Keratinocyte (primary cell): ENCODE measurements around the gene KIF17. TPM values are rescaled to one million over a fixed set of nuclear protein-coding genes. Genes with fewer than 3 reads are reported as not detected.
A peak's percentile ranks its signal among the peaks of the same experiment; 100 is the strongest.

ENCODE experiments used
- DNase-seq: peaks from one replicate; pipeline ENCODE4 v3.0.0-alpha.2; 2011; ENCODE audit warnings: low read depth, missing footprints, low spot score
- FAIRE-seq: peaks from 2 replicates; lab custom pipeline; 2011; peaks lifted over from hg19 to GRCh38; lab: Jason Lieb, UNC
- H2AFZ ChIP-seq: 2 replicates; pipeline ENCODE4 v1.6.0; 2012; ENCODE audit warnings: low read length, control low read depth, inconsistent platforms; ENCODE audit not compliant: control insufficient read depth
- H3K27ac ChIP-seq: 2 replicates; pipeline ENCODE4 v1.5.1; 2011; ENCODE audit warnings: low read length; ENCODE audit not compliant: control insufficient read depth, insufficient read depth
- H3K27me3 ChIP-seq: 3 replicates; pipeline ENCODE4 v1.6.0; 2011; ENCODE audit warnings: low read length; ENCODE audit not compliant: control insufficient read depth, insufficient read depth; ENCODE audit errors: extremely low read depth
- H3K36me3 ChIP-seq, 2 experiments: 2 replicates in 1 of 2; 3 replicates in 1 of 2; pipeline ENCODE4 v1.5.1; 2011; ENCODE audit warnings: low read length in 2 of 2, mild to moderate bottlenecking in 1 of 2; ENCODE audit not compliant: control insufficient read depth in 2 of 2, insufficient read depth in 2 of 2; ENCODE audit errors: extremely low read depth in 1 of 2
- H3K4me1 ChIP-seq: 3 replicates; pipeline ENCODE4 v1.5.1; 2011; ENCODE audit warnings: low read length; ENCODE audit not compliant: control insufficient read depth, insufficient read depth; ENCODE audit errors: extremely low read depth
- H3K4me2 ChIP-seq: 3 replicates; pipeline ENCODE4 v1.6.0; 2011; ENCODE audit warnings: low read depth, low read length; ENCODE audit not compliant: control insufficient read depth, insufficient read depth; ENCODE audit errors: extremely low read depth
- H3K4me3 ChIP-seq, 3 experiments: fragments of 200-600 bp in 1 of 3; sonication (generic) in 1 of 3; 2 replicates in 2 of 3; 3 replicates in 1 of 3; pipeline ENCODE4 v1.5.1; 2011 to 2016; ENCODE audit warnings: low read length in 3 of 3, mild to moderate bottlenecking in 3 of 3, control low read depth in 2 of 3, inconsistent platforms in 1 of 3, low read depth in 1 of 3, mixed read lengths in 1 of 3, mixed run types in 1 of 3, moderate library complexity in 1 of 3; ENCODE audit not compliant: control insufficient read depth in 2 of 3, insufficient read depth in 2 of 3; ENCODE audit errors: extremely low read depth in 1 of 3
- H3K79me2 ChIP-seq: 2 replicates; pipeline ENCODE4 v1.6.0; 2012; ENCODE audit warnings: low read length; ENCODE audit not compliant: control insufficient read depth, insufficient read depth
- H3K9ac ChIP-seq: 3 replicates; pipeline ENCODE4 v1.6.0; 2011; ENCODE audit warnings: low read length; ENCODE audit not compliant: control insufficient read depth, insufficient read depth; ENCODE audit errors: extremely low read depth
- H3K9me1 ChIP-seq: 3 replicates; pipeline ENCODE4 v1.6.0; 2011; ENCODE audit warnings: low read length; ENCODE audit not compliant: control insufficient read depth, insufficient read depth; ENCODE audit errors: extremely low read depth
- H3K9me3 ChIP-seq: 2 replicates; pipeline ENCODE4 v1.5.1; 2012; ENCODE audit warnings: low read depth, low read length; ENCODE audit not compliant: control insufficient read depth
- H4K20me1 ChIP-seq: 3 replicates; pipeline ENCODE4 v1.6.0; 2011; ENCODE audit warnings: low read length; ENCODE audit not compliant: control insufficient read depth, insufficient read depth; ENCODE audit errors: extremely low read depth
- EZH2 ChIP-seq: IDR thresholded peaks from one replicate; pipeline ENCODE4 v1.6.1; 2012; ENCODE audit warnings: inconsistent platforms, mild to moderate bottlenecking, low read length, moderate library complexity
- dilution Hi-C: fragments of 300-500 bp; cut with MboI; formaldehyde crosslinking; loops from one replicate; pipeline ENCODE4 v1.7.0; 2020; ENCODE audit warnings: low sequenced_read_pairs; ENCODE audit not compliant: extremely low pct_ligation_motif_present
- polyA plus RNA-seq, 5 experiments: library from polyadenylated mRNA; depleted of rRNA in 3 of 5; stranded (reverse) in 3 of 5; stranded (forward) in 1 of 5; unstranded in 1 of 5; fragments of >200 nt; gene quantifications; 1 replicate in 1 of 5; 2 replicates in 3 of 5; 3 replicates in 1 of 5; pipeline versions ENCODE4 v1.2.1 to v1.2.3, GENCODE V29; 2011 to 2012; ENCODE audit warnings: missing spikeins in 2 of 5, low read depth in 1 of 5, low replicate concordance in 1 of 5
- TF ChIP-seq, protein P1 (sequence below), 3 experiments: IDR thresholded peaks in 1 of 3; conservative IDR thresholded peaks in 1 of 3; optimal IDR thresholded peaks in 1 of 3; 2 replicates in 2 of 3; 3 replicates in 1 of 3; pipeline versions ENCODE3 to v1.5.1; 2011; ENCODE audit warnings: low read length in 3 of 3, mild to moderate bottlenecking in 3 of 3, moderate library complexity in 2 of 3, control low read depth in 1 of 3, inconsistent platforms in 1 of 3; ENCODE audit not compliant: insufficient read depth in 2 of 3; ENCODE audit errors: extremely low read depth in 1 of 3

The KIF17 gene
- polyA plus RNA-seq, 1 donor (not counting 4 experiments of a cell fraction or from before 2014, with no cell fraction given) = 0.90 TPM

DNA sequence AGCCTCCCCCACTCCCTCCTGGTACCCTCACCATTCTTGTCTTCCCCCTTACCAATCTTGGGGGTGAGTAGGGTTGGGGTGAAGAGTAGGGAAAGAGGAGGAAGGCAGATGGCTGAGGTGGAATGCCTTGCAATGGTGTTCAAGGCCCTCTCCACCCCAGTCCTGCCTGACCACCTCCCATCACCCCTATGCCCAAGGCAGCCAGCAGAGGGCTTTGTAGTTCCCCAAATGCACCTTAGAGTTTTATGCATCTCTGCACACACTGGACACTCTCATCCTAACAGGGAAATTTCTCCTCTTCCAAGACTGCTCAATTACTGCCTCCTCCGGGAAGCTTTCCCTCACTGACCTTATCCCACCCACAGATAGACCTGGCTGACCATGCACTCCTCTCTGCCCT is 15.4 kb downstream of the KIF17 start:
- Histone ChIP-seq H3K9me1 (no peaks in the 10 kb centered on the region), H3K4me3 (no peak overlapping the region), H3K27ac (no peak overlapping the region), H3K9me3 (no peaks in the 10 kb centered on the region), H3K9ac (no peak overlapping the region), H3K36me3 (peaks cover 2 to 19% of the 10 kb centered on the region in 2 experiments), H3K4me1 (peaks cover 17% of the 10 kb centered on the region), H3K4me2 (no peak overlapping the region), H4K20me1 (no peaks in the 10 kb centered on the region), H2AFZ (no peak overlapping the region), H3K27me3 (no peaks in the 10 kb centered on the region), H3K79me2 (no peaks in the 10 kb centered on the region)
- TF ChIP-seq, protein P1, sequence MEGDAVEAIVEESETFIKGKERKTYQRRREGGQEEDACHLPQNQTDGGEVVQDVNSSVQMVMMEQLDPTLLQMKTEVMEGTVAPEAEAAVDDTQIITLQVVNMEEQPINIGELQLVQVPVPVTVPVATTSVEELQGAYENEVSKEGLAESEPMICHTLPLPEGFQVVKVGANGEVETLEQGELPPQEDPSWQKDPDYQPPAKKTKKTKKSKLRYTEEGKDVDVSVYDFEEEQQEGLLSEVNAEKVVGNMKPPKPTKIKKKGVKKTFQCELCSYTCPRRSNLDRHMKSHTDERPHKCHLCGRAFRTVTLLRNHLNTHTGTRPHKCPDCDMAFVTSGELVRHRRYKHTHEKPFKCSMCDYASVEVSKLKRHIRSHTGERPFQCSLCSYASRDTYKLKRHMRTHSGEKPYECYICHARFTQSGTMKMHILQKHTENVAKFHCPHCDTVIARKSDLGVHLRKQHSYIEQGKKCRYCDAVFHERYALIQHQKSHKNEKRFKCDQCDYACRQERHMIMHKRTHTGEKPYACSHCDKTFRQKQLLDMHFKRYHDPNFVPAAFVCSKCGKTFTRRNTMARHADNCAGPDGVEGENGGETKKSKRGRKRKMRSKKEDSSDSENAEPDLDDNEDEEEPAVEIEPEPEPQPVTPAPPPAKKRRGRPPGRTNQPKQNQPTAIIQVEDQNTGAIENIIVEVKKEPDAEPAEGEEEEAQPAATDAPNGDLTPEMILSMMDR (optimal IDR thresholded peaks at IDR 0.05 in 1 of 3, IDR thresholded peaks at IDR 0.05 in 1 of 3, conservative IDR thresholded peaks at IDR 0.05 in 1 of 3; ENCODE audit: extremely low read depth in 1 of 3, insufficient read depth in 2 of 3, low read length in 3 of 3) = peak; percentile 30 to 53 (median 40)
- no peak for TF ChIP-seq EZH2
- no peak for DNase-seq
- dilution Hi-C loops = no loop called here
- FAIRE-seq = no peak

DNA sequence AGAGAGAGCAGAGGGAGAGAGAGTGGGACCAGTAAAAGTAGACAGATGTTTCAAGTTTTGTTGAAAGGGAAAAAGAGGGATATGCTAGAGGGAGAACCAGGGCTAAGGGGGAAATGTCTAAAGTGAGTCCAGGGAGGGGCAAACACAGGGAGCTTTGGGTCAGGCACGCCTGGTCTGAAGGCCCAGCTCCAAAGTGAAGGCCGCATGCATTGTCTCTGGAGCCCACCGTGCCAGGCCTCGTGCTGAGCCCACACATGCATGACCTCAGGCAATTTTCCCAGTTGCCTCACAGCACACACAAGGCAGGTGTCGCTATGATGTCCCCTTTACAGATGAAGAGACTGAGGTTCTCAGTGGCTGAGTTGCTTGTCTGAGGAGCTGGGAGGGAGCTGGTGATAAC is 16.0 kb downstream of the KIF17 start:
- Histone ChIP-seq H3K9me1 (no peaks in the 10 kb centered on the region), H3K9me3 (no peaks in the 10 kb centered on the region), H2AFZ (no peak overlapping the region), H3K79me2 (no peaks in the 10 kb centered on the region), H3K4me1 (peaks cover 23% of the 10 kb centered on the region), H3K36me3 (peaks cover 2 to 16% of the 10 kb centered on the region in 2 experiments), H3K9ac (no peak overlapping the region), H4K20me1 (no peaks in the 10 kb centered on the region), H3K4me2 (no peak overlapping the region), H3K27ac (no peak overlapping the region), H3K4me3 (no peak overlapping the region), H3K27me3 (no peaks in the 10 kb centered on the region)
- no peak for TF ChIP-seq EZH2
- TF ChIP-seq, protein P1 (optimal IDR thresholded peaks at IDR 0.05 in 1 of 3, IDR thresholded peaks at IDR 0.05 in 1 of 3, conservative IDR thresholded peaks at IDR 0.05 in 1 of 3; ENCODE audit: extremely low read depth in 1 of 3, insufficient read depth in 2 of 3, low read length in 3 of 3) = no peak
- dilution Hi-C loops = no loop called here
- FAIRE-seq (no peak), DNase-seq (no peak)
